PFSK-1 (cell line): ENCODE measurements around the gene PAPLN.

ENCODE experiments used
- FOXP2 ChIP-seq: optimal IDR thresholded peaks from 2 replicates; pipeline ENCODE3; 2011; ENCODE audit warnings: borderline replicate concordance, control low read depth, inconsistent platforms; ENCODE audit not compliant: insufficient read depth; ENCODE audit errors: extremely low read length, extremely low read depth
- POLR2AphosphoS5 ChIP-seq: IDR thresholded peaks from 2 replicates; pipeline ENCODE4 v1.6.1; 2012; ENCODE audit warnings: low read depth, mild to moderate bottlenecking, control low read depth, low read length, moderate library complexity
- REST ChIP-seq, 2 experiments: IDR thresholded peaks; 2 replicates each; pipeline versions ENCODE4 v1.6.1 to v1.8.0; 2011 to 2012; ENCODE audit warnings: low read depth in 2 of 2, low read length in 2 of 2, control low read depth in 1 of 2, inconsistent platforms in 1 of 2, mild to moderate bottlenecking in 1 of 2, moderate library complexity in 1 of 2; ENCODE audit not compliant: insufficient read depth in 1 of 2
- SIN3A ChIP-seq: IDR thresholded peaks from 2 replicates; pipeline ENCODE4 v1.6.1; 2012; ENCODE audit warnings: mild to moderate bottlenecking, low read length, moderate library complexity, borderline replicate concordance; ENCODE audit not compliant: insufficient read depth
- TAF1 ChIP-seq: IDR thresholded peaks from 2 replicates; pipeline ENCODE4 v1.6.1; 2012; ENCODE audit warnings: low read length, control low read depth, borderline replicate concordance; ENCODE audit not compliant: insufficient read depth

The PAPLN gene

GRCh38 chr14:73238424-73238852, 1.1 kb downstream of the PAPLN start:
- TF ChIP-seq TAF1, result no peak
- TF ChIP-seq POLR2AphosphoS5, result no peak
- TF ChIP-seq REST (IDR thresholded peaks at IDR 0.05; ENCODE audit: insufficient read depth in 1 of 2, low read depth in 2 of 2, low read length in 2 of 2), result no peak
- no peak for TF ChIP-seq FOXP2
- no peak for TF ChIP-seq SIN3A

- TF ChIP-seq FOXP2 (no peak), SIN3A (no peak), REST (IDR thresholded peaks at IDR 0.05; ENCODE audit: insufficient read depth in 1 of 2, low read depth in 2 of 2, low read length in 2 of 2) (no peak)
Measured at GRCh38 chr14:73238941-73239340, 1.6 kb downstream of the PAPLN start.

GRCh38 chr14:73239393-73240241, 2.3 kb downstream of the PAPLN start:
- no peak for TF ChIP-seq FOXP2
- TF ChIP-seq REST (IDR thresholded peaks at IDR 0.05; ENCODE audit: insufficient read depth in 1 of 2, low read depth in 2 of 2, low read length in 2 of 2), result no peak
- no peak for TF ChIP-seq TAF1
- no peak for TF ChIP-seq SIN3A
- TF ChIP-seq POLR2AphosphoS5, result no peak

- TF ChIP-seq SIN3A (no peak), FOXP2 (no peak), REST (IDR thresholded peaks at IDR 0.05; ENCODE audit: insufficient read depth in 1 of 2, low read depth in 2 of 2, low read length in 2 of 2) (no peak), TAF1 (no peak), POLR2AphosphoS5 (no peak)
Measured at GRCh38 chr14:73240816-73241480, 3.6 kb downstream of the PAPLN start.
